ENCODE measurements around the gene GAPDH. TPM values are rescaled to one million over a fixed set of nuclear protein-coding genes. Genes with fewer than 3 reads are reported as not detected.

Gene GAPDH
- total and polyA plus RNA-seq, 10 of the 15 experiments (the other 5 are each of a cell fraction or from before 2014, with no cell fraction given): 5,606 to 14,240 (median 9,400) TPM

- TF ChIP-seq PRDM15 (CRISPR knock-in tag; IDR thresholded peaks at IDR 0.05) (no peak), ESRRA (IDR thresholded peaks at IDR 0.05; ENCODE audit: low read length) (no peak), BACH1 (IDR thresholded peaks at IDR 0.05; ENCODE audit: borderline replicate concordance) (peak; percentile 85), STAT3 (IDR thresholded peaks at IDR 0.05; ENCODE audit: low read depth, low read length) (no peak), FOXM1 (IDR thresholded peaks at IDR 0.05; ENCODE audit: low read depth, low read length) (no peak), RCOR1 (conservative IDR thresholded peaks at IDR 0.05; ENCODE audit: low read depth, low read length) (no peak), SRF (IDR thresholded peaks at IDR 0.05; ENCODE audit: low read depth in 2 of 2, low read length in 2 of 2) (no peak), RELB (IDR thresholded peaks at IDR 0.05; ENCODE audit: low read depth) (no peak), EGR1 (IDR thresholded peaks at IDR 0.05; ENCODE audit: borderline replicate concordance in 1 of 2, low read depth in 2 of 2, low read length in 2 of 2) (0 out of 3 replicates have a peak, but pooled peaks of 1 of the 2 experiments have one; percentile 22), MYB (IDR thresholded peaks at IDR 0.05; ENCODE audit: borderline replicate concordance, low read depth, low read length) (no peak), BCL3 (IDR thresholded peaks at IDR 0.05; ENCODE audit: borderline replicate concordance, insufficient read depth, low read depth, low read length, poor library complexity, severe bottlenecking) (peak; percentile 38), MLLT1 (IDR thresholded peaks at IDR 0.05) (no peak), E4F1 (IDR thresholded peaks at IDR 0.05; ENCODE audit: borderline replicate concordance, partially characterized antibody) (no peak), PAX8 (IDR thresholded peaks at IDR 0.05) (no peak), NR2C1 (IDR thresholded peaks at IDR 0.05) (no peak), ZNF622 (IDR thresholded peaks at IDR 0.05) (no peak), IRF4 (IDR thresholded peaks at IDR 0.05; ENCODE audit: low read depth, low read length) (no peak)
Observed at GRCh38 chr12:6538420-6539313, 4.3 kb downstream of the GAPDH start (continued).
